HepG2 (cell line): Measurements from ENCODE around the gene BCAS3. TPM values are rescaled to one million over a fixed set of nuclear protein-coding genes. Genes with fewer than 3 reads are reported as not detected.
A peak's percentile ranks its signal among the peaks of the same experiment; 100 is the strongest.

Experiments
- BCLAF1 ChIP-seq: fragments of 450-650 bp; IDR thresholded peaks from 2 replicates; pipeline ENCODE4 v1.6.1; 2017; ENCODE audit warnings: mild to moderate bottlenecking
- CAMTA2 ChIP-seq: sonication (generic); formaldehyde crosslinking; IDR thresholded peaks from 2 replicates; pipeline ENCODE4 v1.4.0; 2020; ENCODE audit warnings: mild to moderate bottlenecking, missing genetic modification reagents, borderline replicate concordance
- CENPX ChIP-seq: sonication (generic); formaldehyde crosslinking; IDR thresholded peaks from 2 replicates; pipeline ENCODE4 v1.9.0; 2021; ENCODE audit warnings: mild to moderate bottlenecking, missing genetic modification reagents, moderate library complexity
- EHMT2 ChIP-seq: fragments of 200-600 bp; sonication (generic); IDR thresholded peaks from 2 replicates; pipeline ENCODE4 v1.7.0; 2017; ENCODE audit warnings: antibody characterized with exemption, low read depth, low read length, borderline replicate concordance
- FOXM1 ChIP-seq: sonication (generic); formaldehyde crosslinking; IDR thresholded peaks from 2 replicates; pipeline ENCODE4 v1.5.0; 2020; ENCODE audit warnings: missing genetic modification reagents
- HNF1B ChIP-seq: sonication (generic); formaldehyde crosslinking; IDR thresholded peaks from 2 replicates; pipeline ENCODE4 v1.5.1; 2020; ENCODE audit warnings: mild to moderate bottlenecking, moderate library complexity, missing genetic modification reagents
- NR1H2 ChIP-seq: sonication (generic); formaldehyde crosslinking; IDR thresholded peaks from 2 replicates; pipeline ENCODE4 v1.8.1; 2022; ENCODE audit warnings: low read depth, missing genetic modification reagents, borderline replicate concordance
- RERE ChIP-seq: IDR thresholded peaks from 2 replicates; pipeline ENCODE4 v1.6.1; 2016; ENCODE audit warnings: low read depth, missing genetic modification reagents, missing compliant biosample characterization
- ZHX1 ChIP-seq: sonication (generic); formaldehyde crosslinking; IDR thresholded peaks from 2 replicates; pipeline ENCODE4 v1.8.1; 2022; ENCODE audit warnings: low read depth, mild to moderate bottlenecking, missing genetic modification reagents
- ZNF503 ChIP-seq: sonication (generic); formaldehyde crosslinking; IDR thresholded peaks from 2 replicates; pipeline ENCODE4 v1.4.0; 2020; ENCODE audit warnings: missing genetic modification reagents
- ZNF792 ChIP-seq: IDR thresholded peaks from 2 replicates; pipeline ENCODE4 v1.6.1; 2016
- ZSCAN22 ChIP-seq: sonication (generic); formaldehyde crosslinking; IDR thresholded peaks from 2 replicates; pipeline ENCODE4 v1.4.0; 2020; ENCODE audit warnings: mild to moderate bottlenecking, missing genetic modification reagents
- ZZZ3 ChIP-seq: sonication (generic); formaldehyde crosslinking; IDR thresholded peaks from 2 replicates; pipeline ENCODE4 v1.4.0; 2020; ENCODE audit warnings: missing genetic modification reagents, mild to moderate bottlenecking, borderline replicate concordance
- polyA plus RNA-seq, 8 experiments: library from polyadenylated mRNA; depleted of rRNA in 3 of 8; stranded (reverse) in 7 of 8; unstranded in 1 of 8; fragments of >200 nt; fragmentation: Illumina TruSeq in 4 of 8; extraction: Trizol in 4 of 8; gene quantifications; 2 replicates each; pipeline versions ENCODE4 v1.2.1 to v1.2.3, GENCODE V29; 2011 to 2016; ENCODE audit warnings: low read depth in 4 of 8, missing spikeins in 1 of 8, mixed read lengths in 1 of 8; ENCODE audit not compliant: insufficient read depth in 1 of 8
- total RNA-seq, 5 experiments: library from RNA; depleted of rRNA; stranded (reverse); fragments of >200 nt; fragmentation: Illumina TruSeq; extraction: Trizol; gene quantifications; 2 replicates each; pipeline ENCODE4 v1.2.3, GENCODE V29; 2016; ENCODE audit warnings: low read depth in 1 of 5

The BCAS3 gene
- total and polyA plus RNA-seq, 2 of the 13 experiments (the other 11 are each of a cell fraction or from before 2014, with no cell fraction given): 10.7 to 11.2 TPM

GRCh38 chr17:61313461-61314326, 636.0 kb downstream of the BCAS3 start (continued):
- TF ChIP-seq ZHX1 (CRISPR knock-in tag): peak; percentile 21; the same call in 1 of the 2 replicates
- no peak for TF ChIP-seq ZSCAN22 (CRISPR knock-in tag)
- no peak for TF ChIP-seq NR1H2
- TF ChIP-seq EHMT2: no peak
- TF ChIP-seq RERE: no peak
- no peak for TF ChIP-seq CAMTA2 (CRISPR knock-in tag)
- no peak for TF ChIP-seq ZNF503 (CRISPR knock-in tag)
- no peak for TF ChIP-seq ZNF792
- no peak for TF ChIP-seq FOXM1 (CRISPR knock-in tag)
- no peak for TF ChIP-seq ZZZ3 (CRISPR knock-in tag)
- TF ChIP-seq CENPX (CRISPR knock-in tag): no peak
- TF ChIP-seq BCLAF1: no peak
- peak; percentile 94 for TF ChIP-seq HNF1B (CRISPR knock-in tag)
